Dedifferentiated amniotic fluid mesenchymal stem cell (primary cell): Measurements from ENCODE around the gene NLRC5.
"Not testable (repeated sequence)": the region's sequence is repeated elsewhere in the genome, so short reads cannot be mapped to it uniquely, and the experiment has no call there.

ENCODE experiments used
- DNase-seq: peaks from one replicate; pipeline ENCODE4 v3.0.0-alpha.2; 2016; ENCODE audit errors: extremely low spot score

Gene NLRC5

DNA sequence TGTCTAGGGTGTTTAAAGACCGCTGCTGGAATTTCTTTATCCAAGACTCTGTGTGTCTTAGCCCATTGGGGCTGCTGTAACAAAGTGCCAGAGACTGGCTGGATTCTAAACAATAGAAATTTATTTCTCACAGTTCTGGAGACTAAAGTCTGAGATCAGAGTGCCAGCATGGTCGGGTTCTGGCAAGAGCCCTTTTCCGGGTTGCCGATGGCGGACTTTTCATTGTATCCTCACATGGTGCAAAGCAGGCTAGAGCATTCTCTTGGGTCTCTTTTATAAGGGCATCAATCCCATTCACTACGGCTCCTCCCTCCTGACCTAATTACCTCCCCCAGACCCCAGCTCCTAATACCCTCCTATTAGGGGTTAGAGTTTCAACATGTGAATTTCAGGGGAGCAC lies 9.5 kb downstream of the NLRC5 start:
- DNase-seq = no peak

DNA sequence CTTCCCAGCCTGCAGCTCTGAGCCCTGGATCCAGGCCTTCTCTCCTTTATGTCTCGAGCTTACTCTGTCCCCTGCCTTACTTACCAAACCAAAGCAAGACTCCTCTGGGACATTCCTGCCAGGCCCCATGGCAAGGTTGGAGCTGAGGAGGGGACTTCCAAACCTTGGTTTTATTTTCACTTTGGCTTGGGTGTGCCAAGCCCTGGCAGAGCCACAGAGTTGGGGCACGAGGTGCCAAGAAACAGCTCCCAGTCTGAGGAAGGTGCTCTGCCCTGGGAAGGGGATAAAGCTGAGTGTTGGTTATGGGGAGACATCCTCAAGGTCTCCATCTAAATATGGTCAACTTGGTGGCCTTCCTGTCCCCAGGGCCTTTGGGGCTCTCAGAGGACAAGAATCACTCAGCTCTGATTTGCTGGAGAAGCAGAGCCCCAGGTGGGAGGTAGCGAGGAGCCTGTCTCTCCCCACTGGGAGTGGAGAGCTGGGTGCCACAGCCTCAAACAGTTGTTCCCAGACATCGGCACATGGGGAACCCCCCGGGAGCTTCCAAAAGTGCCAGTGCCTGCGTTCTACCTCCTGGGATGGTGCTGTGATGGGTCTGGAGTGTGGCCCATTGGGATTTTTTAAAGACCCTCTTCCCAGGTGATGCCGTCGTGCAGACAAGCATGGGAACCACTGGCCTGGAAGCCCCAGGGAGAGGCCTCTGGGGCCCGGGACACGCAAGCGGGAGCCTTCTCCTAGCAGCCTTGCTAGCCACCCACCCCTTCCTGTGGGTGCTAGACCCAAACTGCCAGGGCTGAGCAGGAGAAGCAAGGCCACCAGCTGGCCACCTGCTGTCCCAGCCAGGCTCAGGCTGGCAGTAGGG lies 10.3 kb downstream of the NLRC5 start:
- no peak for DNase-seq

DNA sequence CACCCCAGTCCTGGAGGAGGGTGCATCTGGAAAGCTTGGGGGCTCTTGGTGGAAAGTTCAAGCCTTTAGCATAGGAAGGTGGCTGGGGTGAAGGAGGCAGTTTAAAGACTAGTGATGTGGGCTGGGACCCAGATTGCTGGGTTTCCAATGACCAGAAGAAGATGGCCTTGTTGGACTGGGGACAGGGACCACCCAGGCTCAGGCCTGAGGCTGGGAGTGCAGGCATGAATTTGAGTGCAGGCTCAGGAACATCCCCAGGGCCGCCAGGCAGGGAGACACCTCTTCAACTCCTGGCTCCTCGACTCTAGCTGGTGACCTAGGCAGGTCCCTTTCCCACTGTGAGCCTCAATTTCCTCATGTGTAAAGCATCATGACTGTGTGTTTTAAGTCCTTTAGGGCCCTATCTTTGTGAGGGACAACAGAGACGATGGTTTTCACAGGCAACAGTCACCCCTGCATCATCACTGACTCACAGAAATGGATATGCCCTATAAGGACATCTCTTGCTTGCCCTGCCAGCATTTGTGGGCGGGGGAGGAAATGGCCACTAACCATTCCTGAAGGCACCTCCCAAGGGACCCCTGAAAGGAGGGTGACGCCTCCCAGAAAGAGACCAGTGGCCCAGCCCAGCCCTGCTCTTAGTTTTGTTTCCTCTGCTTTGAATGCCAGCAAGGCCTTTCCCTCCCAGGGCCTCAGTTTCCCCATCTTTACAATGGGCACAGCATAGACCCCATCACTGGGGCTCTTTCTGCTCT lies 11.1 kb downstream of the NLRC5 start:
- peak; percentile 47 for DNase-seq

DNA sequence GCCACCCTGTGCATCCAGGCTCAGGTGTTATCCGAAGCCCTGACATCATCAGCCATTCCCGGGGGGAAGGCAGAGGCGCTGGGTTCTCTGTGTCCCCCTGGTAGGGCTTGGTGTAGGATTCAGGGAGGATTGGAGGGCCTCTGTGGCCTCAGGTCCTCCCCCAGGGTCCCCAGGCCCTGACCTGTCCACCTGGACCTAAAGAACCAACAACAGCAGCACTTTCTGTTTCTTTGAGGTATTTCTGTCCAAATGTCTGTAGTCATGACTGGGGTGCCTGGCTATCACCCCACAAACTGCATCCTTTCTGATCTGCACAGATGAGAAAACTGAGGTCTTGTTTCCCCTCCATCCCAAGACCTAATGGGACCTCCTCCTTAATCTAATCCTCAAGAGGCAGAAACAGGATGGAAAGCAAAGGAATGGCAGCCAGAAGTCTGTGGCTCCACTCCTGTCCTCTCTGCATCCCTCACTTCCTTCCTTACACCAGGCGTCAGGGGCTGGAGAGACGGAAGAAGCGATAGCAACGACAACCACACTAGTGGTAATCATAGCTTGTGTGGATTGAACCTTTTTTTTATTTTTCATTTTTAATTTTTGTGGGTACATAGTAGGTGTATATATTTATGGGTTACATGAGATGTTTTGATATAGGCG lies 11.8 kb downstream of the NLRC5 start:
- no peak for DNase-seq

DNA sequence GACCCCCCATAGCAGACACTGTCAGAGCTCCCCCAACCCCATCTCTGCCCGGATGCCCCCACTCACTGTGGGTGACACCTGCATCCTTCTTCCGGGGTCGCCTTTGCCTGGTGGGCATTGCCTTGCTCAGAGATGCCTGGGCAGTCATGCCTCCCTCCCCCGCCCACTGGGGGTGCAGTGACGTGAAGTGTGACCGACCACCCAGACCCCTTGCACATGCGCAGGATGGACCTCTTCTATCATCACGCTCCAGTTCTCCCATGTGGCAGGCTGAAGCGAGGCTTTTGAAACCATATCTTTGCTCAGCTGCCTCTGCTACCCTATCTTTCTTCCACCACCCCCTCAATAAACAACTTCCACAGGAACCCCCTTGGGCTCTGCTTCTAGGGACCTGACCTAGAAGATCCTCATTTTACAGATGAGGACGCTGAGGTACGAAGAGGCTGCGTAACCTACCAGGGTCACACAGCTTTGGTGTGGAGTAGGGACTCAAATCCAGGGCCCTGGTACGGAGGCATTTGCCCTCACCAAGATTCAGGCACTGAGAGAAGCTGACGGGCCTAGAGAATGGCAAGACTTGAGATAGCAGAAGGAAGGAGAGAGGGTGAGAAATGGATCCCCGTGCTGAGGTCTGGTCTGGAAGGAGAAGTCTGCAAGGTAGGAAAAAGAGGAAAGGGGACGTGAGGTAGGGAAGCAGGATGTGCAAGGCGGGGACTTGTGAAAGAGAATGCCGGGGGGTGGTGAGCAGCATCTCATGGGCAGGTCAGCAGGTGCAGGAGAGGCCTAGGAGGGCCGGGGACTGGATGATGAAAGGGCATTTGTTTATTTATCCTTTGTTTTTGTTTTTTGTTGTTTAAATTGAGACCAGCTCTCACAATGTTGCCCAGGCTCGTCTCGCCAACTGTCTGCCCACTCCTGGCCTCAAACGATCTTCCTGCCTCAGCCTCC lies 14.4 kb downstream of the NLRC5 start:
- no peak for DNase-seq

DNA sequence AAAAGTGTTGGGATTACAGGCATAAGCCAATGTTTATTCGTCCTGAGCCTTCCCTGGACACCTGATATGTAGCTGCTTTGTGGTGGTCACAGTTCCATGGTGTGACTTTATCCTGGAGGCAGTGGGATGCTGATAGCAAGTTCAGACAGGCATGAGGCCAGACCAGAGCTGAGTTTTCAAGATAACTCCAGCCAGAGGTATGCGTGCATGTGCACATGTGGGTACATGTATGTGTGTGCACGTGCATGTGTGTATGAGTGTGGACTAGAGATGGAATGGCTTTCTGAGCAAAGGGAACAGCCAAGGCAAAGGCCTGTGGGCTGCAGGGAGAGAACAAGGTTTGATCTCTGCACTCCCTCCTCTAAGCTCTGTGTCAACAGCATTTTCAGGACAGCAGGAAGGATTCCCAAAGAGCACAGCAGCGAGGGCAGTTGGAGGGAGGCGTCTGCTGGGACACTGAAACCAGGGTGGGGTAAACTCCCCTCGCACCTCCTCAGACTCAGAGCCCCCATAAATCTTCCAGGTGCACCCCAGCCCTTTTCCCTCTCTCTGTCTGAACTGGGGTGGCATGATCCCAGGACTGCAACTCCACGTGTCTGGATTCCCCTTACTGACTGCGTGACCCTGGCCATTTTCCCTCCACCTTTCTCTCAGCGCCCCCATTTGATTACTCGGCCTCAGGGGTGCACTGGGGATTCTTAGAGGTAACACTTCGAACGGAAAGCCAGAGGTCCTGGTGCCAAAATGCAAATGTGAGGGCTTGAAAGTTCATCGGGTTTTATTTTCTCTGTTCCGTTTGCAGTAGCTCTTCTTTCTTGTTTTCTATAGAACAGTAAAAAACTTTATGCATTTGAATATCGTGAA lies 15.3 kb downstream of the NLRC5 start:
- no peak for DNase-seq

DNA sequence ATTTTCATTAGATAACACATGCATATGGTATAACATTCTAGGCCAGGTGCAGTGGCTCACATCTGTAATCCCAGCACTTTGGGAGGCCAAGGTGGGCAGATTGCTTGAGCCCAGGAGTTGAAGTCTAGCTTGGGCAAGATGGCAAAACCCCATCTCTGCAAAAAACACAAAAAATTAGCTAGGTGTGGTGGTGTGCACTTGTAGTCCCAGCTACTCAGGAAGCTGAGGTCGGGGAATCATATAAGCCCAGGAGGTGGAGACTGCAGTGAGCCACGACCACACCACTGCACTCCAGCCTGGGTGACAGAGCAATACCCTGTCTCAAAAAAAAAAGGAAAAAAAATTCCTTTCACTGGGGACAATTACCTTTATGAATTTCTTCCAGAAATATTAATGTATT lies 16.2 kb downstream of the NLRC5 start:
- DNase-seq = not testable (repeated sequence)

DNA sequence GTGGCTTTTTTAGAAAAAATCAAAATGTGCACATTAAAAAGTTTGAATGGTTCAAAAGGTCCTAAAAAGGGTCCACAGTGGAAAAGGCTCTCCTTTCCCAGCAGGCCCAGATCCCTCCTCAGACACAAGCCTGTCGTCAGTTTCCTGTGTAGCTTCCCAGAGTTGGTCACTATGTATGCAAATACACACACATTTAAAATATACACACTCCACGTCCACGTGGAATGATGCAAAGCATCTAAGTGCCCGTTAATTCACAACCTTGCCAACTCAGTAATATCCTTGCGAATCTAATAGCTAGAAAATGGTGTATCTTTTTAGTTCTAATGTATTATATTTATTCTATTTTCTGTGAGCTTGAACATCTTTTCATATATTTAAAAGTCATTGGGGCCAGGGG lies 17.7 kb downstream of the NLRC5 start:
- no peak for DNase-seq

DNA sequence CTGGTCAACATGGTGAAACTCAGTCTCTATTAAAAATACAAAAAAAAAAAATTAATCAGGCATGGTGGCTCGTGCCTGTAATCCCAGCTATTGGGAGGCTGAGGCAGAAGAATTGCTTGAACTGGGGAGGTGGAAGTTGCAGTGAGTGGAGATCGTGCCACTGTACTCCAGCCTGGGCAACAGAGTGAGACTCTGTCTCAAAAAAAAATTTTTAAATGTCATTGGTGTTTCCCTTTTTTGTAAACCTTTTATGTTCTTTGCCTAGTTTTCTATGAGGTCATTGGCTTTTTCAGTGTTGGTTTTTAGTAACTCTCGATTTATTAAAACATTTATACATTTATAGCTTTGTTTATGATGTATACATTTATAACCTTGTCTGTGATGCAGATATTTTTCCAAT lies 18.2 kb downstream of the NLRC5 start:
- no peak for DNase-seq

DNA sequence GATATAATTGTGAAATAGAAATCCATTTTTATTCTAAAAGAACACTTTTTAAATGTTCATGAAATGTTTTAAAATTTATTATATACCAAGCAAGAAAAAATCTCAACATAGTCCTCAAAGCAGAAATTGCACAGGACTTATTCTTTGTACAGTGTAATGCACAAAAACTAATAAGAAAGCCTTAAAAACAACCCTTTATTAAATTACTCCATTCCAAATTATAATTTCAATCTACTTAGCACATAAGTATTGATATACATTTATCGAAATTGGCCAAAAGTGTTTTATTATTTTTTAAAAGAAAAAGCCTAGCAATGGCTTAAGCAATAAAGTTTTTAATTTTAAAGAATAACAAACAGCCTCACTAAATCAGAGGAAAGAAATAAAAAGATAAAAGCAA lies 19.1 kb downstream of the NLRC5 start:
- DNase-seq = no peak

DNA sequence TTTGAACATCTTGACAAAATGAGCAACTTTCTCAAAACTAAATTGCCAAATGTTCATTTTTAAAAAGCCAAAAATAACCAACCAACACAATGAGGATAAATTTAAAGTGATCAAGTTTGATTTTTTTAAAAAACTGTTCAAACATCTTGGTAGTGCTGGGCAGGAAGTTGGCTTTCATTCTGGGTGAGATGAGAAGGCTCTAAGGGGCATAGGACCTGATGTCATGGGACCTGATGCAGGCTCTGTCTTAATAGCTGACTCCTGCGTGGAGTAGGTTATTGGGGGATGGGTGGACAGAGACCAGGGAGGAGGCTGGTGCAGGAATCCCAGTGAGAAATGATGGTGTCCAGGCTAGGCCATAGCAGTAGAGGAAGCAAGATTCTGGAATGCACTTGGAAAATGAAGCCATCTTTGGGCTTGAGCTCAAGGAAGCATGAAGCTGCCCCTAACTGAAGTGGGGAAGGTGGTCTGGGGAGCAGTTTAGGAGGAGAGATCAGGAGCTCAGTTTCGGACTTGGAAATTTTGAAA lies 20.4 kb downstream of the NLRC5 start:
- DNase-seq = no peak

DNA sequence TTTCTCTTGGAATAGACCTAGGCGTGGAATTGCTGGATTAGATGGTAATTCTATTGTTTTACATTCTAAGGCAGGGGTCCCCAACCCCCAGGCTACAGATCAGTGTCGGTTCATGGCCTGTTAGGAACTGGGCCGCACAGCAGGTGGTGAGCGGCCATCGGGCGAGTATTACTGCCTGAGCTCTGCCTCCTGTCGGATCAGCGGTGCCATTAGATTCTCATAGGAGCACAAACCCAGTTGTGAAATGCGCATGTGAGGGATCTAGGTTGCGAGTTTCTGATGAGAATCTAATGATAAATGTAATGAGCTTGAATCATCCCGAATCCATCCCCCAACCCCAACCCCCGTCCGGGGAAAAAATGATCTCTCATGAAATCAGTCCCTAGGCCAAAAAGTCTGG lies 23.0 kb downstream of the NLRC5 start:
- no peak for DNase-seq

DNA sequence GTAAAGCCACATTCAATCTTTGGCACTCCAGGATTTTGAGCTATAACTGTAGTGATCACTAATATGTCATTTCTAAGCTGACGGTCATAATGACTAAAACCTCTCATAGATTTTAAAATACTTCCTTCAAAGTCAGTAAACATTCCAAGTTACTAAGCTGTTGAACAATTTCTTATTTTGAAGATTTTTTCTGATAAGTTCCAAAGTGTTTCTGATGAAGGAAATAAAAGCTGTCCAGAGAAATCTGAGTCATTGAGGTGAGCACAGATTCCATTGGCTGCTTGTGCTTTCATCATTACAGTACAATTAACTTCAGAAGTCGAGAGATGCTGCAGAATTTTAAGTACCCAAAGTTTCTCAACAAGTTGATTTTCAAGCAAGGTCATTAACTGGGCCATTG lies 23.9 kb downstream of the NLRC5 start:
- no peak for DNase-seq

DNA sequence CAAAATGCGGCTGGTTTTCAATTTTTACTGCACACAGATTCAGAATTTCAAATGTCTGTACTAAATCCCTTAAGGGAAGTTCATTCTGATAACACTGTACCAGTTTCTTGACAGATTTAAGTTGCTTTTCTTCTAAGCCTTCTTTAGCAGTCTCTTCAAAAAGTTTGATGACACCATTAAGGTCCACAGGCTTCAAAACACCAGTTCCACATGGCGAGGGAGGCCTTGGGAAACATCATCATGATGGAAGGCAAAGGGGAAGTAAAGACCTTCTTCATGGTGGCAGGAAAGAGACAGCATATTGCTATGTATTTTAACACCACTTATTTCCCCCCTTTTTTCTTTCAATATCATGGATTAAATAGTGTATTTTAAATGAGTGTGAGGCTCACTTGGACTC lies 24.5 kb downstream of the NLRC5 start:
- no peak for DNase-seq

DNA sequence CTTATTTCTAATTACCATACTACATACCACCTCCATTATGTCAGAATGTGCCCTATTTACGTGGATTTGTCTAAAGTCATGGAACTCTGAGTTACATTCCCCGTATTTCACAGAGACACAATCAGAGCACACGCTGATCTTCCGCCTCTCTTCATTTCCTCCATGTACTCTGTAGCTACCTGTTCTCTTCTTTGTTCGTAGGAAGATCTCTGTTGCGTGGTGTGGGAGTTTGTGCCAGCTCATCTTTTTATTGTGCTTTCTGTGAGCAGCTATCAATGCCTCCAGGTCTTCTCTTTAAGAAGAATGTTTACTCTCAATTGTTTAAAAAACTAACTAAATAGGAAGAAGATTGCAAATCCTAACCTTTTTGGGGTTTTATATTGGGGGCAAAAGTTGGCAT lies 26.9 kb downstream of the NLRC5 start:
- DNase-seq = no peak

DNA sequence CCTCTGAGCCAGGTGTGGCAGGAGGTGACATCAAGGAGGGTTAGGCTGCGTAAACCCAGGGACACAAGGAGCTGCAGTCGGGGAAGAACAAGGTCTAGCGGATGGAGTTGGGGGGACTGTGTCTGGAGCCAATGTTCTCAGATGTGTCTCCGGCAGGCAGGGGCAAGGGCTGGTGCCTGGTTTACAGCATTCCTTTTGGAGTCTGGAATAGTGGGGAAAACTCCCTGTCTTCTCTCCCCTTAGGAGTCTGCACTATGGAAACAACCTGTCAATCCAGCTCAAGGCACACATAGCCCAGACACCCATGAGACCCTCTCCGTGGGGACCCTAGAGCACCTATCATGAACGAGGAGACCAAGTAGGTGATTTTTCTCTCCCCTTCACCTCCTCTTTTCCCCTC lies 27.5 kb downstream of the NLRC5 start:
- DNase-seq = no peak

DNA sequence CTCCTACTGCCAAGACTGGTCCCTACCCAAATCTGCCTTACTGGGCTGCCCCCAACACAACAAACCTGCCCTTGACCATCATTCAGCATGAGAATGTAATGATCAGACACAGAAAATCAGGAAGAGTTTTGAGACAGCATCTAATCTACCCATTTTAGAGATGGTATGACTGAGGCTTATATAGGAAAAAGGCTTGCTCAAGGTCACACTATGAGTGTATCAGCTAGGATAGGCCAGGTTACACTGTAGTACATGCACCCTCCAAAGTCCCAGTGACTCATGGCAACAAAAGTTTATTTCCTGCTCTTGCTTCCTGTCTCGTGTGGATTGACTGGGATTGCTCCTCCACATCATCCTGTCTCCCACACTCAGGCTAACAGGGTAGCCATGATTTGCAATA lies 27.9 kb downstream of the NLRC5 start:
- no peak for DNase-seq

DNA sequence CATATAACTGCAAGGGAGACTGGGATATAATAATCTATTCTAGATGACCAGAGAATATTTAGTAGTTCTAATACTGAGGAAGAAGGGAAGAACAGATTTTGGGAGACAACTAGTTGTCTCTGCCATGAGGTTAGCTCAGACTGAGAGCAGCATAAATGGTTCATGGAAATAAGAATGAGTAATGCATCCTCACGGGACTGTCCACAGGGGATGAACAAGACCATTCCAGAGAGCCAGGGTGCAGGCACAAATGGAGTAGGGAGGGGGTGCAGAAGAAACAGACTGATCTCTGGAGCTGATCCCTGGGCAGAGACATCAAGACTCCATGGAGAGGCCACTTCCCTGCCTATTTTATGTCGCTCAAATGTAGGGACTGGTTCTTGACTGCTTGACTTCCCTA lies 30.4 kb downstream of the NLRC5 start:
- no peak for DNase-seq

DNA sequence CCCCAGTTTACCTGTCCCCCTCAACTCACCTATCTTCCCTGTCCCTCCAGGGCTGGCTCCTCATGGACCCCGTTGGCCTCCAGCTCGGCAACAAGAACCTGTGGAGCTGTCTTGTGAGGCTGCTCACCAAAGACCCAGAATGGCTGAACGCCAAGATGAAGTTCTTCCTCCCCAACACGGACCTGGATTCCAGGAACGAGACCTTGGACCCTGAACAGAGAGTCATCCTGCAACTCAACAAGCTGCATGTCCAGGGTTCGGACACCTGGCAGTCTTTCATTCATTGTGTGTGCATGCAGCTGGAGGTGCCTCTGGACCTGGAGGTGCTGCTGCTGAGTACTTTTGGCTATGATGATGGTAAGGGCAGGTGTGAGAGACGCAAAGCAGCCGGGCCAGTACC lies 31.3 kb downstream of the NLRC5 start:
- DNase-seq = no peak

DNA sequence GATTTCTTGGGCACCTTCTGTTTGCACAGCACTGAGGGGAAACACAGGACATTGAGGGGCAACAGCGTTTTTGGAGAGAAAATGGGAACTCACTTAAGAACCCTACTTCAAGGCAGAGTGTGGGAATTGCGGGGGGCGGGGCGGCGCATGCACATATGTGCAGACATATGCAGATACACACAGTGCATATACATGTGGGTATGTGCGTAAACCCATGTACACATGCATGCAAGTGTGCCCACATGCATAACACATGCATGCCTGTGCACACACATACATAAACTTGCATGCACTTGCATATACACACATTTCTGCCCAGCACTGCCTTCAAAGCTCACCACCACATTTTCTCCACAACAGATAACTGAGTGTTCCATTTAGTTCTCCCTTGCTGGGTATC lies 32.4 kb downstream of the NLRC5 start:
- DNase-seq = no peak
